Right lobe of liver (tissue), 4 donors: ENCODE results near the gene MSH3.

ENCODE experiments used
- POLR2A ChIP-seq: fragments of 450-650 bp; IDR thresholded peaks from one replicate; pipeline ENCODE4 v1.6.1; 2017; ENCODE audit warnings: antibody characterized with exemption, mild to moderate bottlenecking
- TF ChIP-seq, protein P1 (sequence below), 4 donors: fragments of 200-600 bp in 3 of 4; fragments of 450-650 bp in 1 of 4; IDR thresholded peaks; one replicate each; pipeline versions ENCODE4 v1.5.1 to v1.8.0; 2016 to 2022; ENCODE audit warnings: antibody characterized with exemption in 4 of 4, mild to moderate bottlenecking in 2 of 4
- donor health status: DM: no; HTN: no; CAD: no.
- donor health status: DM: no; HTN: no; CAD: no.
- donor health status: DM: no; HTN: yes; CAD: no.

DNA sequence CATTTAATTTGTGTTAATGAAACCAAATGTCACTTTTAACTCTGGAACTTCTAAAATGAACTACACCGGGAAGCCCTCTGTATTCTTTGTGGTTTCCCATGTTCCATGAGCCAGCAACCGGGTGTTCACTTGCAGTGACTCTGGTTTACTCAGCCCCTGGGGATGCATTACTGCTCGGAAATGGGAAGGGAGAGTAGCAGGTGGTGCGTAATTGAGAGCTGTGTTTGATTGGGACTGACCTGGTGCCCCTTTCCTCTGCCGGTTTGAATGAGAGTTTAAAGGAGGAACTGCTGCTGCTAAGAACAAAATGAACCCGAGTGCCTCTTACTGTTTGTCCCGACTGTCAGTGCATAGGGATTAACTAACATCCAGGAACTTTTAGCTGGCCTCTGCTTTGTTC lies 100.4 kb downstream of the MSH3 start:
- TF ChIP-seq POLR2A: no peak
- TF ChIP-seq, protein P1, sequence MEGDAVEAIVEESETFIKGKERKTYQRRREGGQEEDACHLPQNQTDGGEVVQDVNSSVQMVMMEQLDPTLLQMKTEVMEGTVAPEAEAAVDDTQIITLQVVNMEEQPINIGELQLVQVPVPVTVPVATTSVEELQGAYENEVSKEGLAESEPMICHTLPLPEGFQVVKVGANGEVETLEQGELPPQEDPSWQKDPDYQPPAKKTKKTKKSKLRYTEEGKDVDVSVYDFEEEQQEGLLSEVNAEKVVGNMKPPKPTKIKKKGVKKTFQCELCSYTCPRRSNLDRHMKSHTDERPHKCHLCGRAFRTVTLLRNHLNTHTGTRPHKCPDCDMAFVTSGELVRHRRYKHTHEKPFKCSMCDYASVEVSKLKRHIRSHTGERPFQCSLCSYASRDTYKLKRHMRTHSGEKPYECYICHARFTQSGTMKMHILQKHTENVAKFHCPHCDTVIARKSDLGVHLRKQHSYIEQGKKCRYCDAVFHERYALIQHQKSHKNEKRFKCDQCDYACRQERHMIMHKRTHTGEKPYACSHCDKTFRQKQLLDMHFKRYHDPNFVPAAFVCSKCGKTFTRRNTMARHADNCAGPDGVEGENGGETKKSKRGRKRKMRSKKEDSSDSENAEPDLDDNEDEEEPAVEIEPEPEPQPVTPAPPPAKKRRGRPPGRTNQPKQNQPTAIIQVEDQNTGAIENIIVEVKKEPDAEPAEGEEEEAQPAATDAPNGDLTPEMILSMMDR (IDR thresholded peaks at IDR 0.05): no peak
